GM23338 (cell line): ENCODE results near the gene ADGRB2. TPM values are rescaled to one million over a fixed set of nuclear protein-coding genes. Genes with fewer than 3 reads are reported as not detected.

Experiments
- ATAC-seq: fragments of 200-7000 bp; cut with Tn5 transposase; 3 replicates; pipeline ENCODE4 v1.9.1; 2020
- DNase-seq: peaks from one replicate; pipeline ENCODE4 v3.0.0-alpha.2; 2015; ENCODE audit warnings: low spot score
- H2AFZ ChIP-seq: fragments of 200-600 bp; sonication (generic); 2 replicates; pipeline ENCODE4 v1.8.0; 2016; ENCODE audit warnings: antibody characterized with exemption, mild to moderate bottlenecking, moderate library complexity
- H3F3A ChIP-seq: fragments of 200-600 bp; sonication (generic); replicated peaks from 2 replicates; pipeline ENCODE4 v1.8.0; 2017; ENCODE audit warnings: antibody characterized with exemption, mixed run types, low read depth
- H3K27ac ChIP-seq: fragments of 200-600 bp; sonication (generic); 2 replicates; pipeline ENCODE4 v1.6.1; 2016; ENCODE audit warnings: low read depth
- H3K27me3 ChIP-seq: fragments of 200-600 bp; sonication (generic); 2 replicates; pipeline ENCODE4 v1.8.0; 2016; ENCODE audit warnings: mild to moderate bottlenecking, mixed run types, moderate library complexity; ENCODE audit not compliant: insufficient read depth
- H3K36me3 ChIP-seq: fragments of 200-600 bp; sonication (generic); 2 replicates; pipeline ENCODE4 v1.8.0; 2016; ENCODE audit warnings: mild to moderate bottlenecking; ENCODE audit not compliant: insufficient read depth
- H3K4me1 ChIP-seq: fragments of 200-600 bp; sonication (generic); 2 replicates; pipeline ENCODE4 v1.8.0; 2016; ENCODE audit warnings: mild to moderate bottlenecking, moderate library complexity; ENCODE audit not compliant: insufficient read depth
- H3K4me2 ChIP-seq: fragments of 200-600 bp; sonication (generic); 2 replicates; pipeline ENCODE4 v1.7.1; 2017; ENCODE audit warnings: mixed run types
- H3K4me3 ChIP-seq: fragments of 200-600 bp; sonication (generic); 2 replicates; pipeline ENCODE4 v1.6.1; 2016; ENCODE audit warnings: mixed run types
- H3K79me2 ChIP-seq: fragments of 200-600 bp; sonication (generic); replicated peaks from 2 replicates; pipeline ENCODE4 v1.8.0; 2017; ENCODE audit warnings: mild to moderate bottlenecking; ENCODE audit not compliant: insufficient read depth
- H3K9me2 ChIP-seq: fragments of 200-600 bp; sonication (generic); 2 replicates; pipeline ENCODE4 v1.8.0; 2017; ENCODE audit not compliant: insufficient read depth
- H4K20me1 ChIP-seq: fragments of 200-600 bp; sonication (generic); replicated peaks from 2 replicates; pipeline ENCODE4 v1.8.0; 2017; ENCODE audit warnings: mild to moderate bottlenecking; ENCODE audit not compliant: insufficient read depth
- H3K27ac Mint-ChIP-seq: 2 replicates; pipeline ENCODE4 v1.8.0; 2020; ENCODE audit warnings: inconsistent platforms, mild to moderate bottlenecking, moderate library complexity, mixed read lengths
- H3K27me3 Mint-ChIP-seq: 3 replicates; pipeline ENCODE4 v1.8.0; 2022; ENCODE audit warnings: low read depth, mild to moderate bottlenecking, moderate library complexity, mixed read lengths, inconsistent platforms; ENCODE audit not compliant: insufficient read depth, poor library complexity
- H3K36me3 Mint-ChIP-seq: 3 replicates; pipeline ENCODE4 v1.8.0; 2021; ENCODE audit warnings: low read depth, mild to moderate bottlenecking, inconsistent platforms, moderate library complexity, mixed read lengths
- H3K4me1 Mint-ChIP-seq: 3 replicates; pipeline ENCODE4 v1.8.0; 2020; ENCODE audit warnings: mild to moderate bottlenecking, inconsistent platforms, mixed read lengths
- H3K4me3 Mint-ChIP-seq: 3 replicates; pipeline ENCODE4 v1.8.0; 2021; ENCODE audit warnings: moderate library complexity, mild to moderate bottlenecking, inconsistent platforms, mixed read lengths
- H3K9me3 Mint-ChIP-seq: 3 replicates; pipeline ENCODE4 v1.8.0; 2020; ENCODE audit warnings: moderate library complexity, mild to moderate bottlenecking, inconsistent platforms, mixed read lengths
- CREB1 ChIP-seq: fragments of 250-450 bp; sonication (Bioruptor Pico); IDR thresholded peaks from 2 replicates; pipeline ENCODE4 v1.5.0; 2020; ENCODE audit warnings: low read depth, mild to moderate bottlenecking, moderate library complexity
- CTCF ChIP-seq, 2 experiments: fragments of 200-600 bp in 1 of 2; sonication (generic) in 1 of 2; conservative IDR thresholded peaks; 2 replicates each; pipeline versions ENCODE4 v1.5.1 to v1.6.1; 2016 to 2017; ENCODE audit warnings: antibody characterized with exemption in 2 of 2, low read depth in 2 of 2, mild to moderate bottlenecking in 2 of 2, moderate library complexity in 1 of 2
- ETS1 ChIP-seq: IDR thresholded peaks from 2 replicates; pipeline ENCODE4 v1.6.1; 2016; ENCODE audit warnings: antibody characterized with exemption
- EZH2 ChIP-seq: fragments of 200-600 bp; sonication (generic); IDR thresholded peaks from one replicate; pipeline ENCODE4 v1.8.0; 2017; ENCODE audit warnings: antibody characterized with exemption, mild to moderate bottlenecking, low read depth; ENCODE audit not compliant: unreplicated experiment
- EZH2phosphoT487 ChIP-seq: fragments of 200-600 bp; sonication (generic); IDR thresholded peaks from one replicate; pipeline ENCODE4 v1.8.1; 2018; ENCODE audit warnings: antibody characterized with exemption; ENCODE audit not compliant: unreplicated experiment
- JUNB ChIP-seq: IDR thresholded peaks from one replicate; pipeline ENCODE4 v1.6.1; 2016; ENCODE audit warnings: antibody characterized with exemption; ENCODE audit not compliant: unreplicated experiment
- POLR2AphosphoS5 ChIP-seq: IDR thresholded peaks from 2 replicates; pipeline ENCODE4 v1.6.1; 2016; ENCODE audit warnings: antibody characterized with exemption, low read depth
- REST ChIP-seq: IDR thresholded peaks from one replicate; pipeline ENCODE4 v1.6.1; 2018; ENCODE audit warnings: antibody characterized with exemption; ENCODE audit not compliant: unreplicated experiment
- STAT1 ChIP-seq: IDR thresholded peaks from one replicate; pipeline ENCODE4 v1.6.1; 2016; ENCODE audit warnings: antibody characterized with exemption; ENCODE audit not compliant: unreplicated experiment
- ZNF114 ChIP-seq: fragments of 250-450 bp; sonication (Bioruptor Pico); IDR thresholded peaks from 2 replicates; pipeline ENCODE4 v1.5.0; 2020; ENCODE audit warnings: mild to moderate bottlenecking, moderate library complexity
- ZNF331 ChIP-seq: fragments of 250-450 bp; sonication (Bioruptor Pico); IDR thresholded peaks from 2 replicates; pipeline ENCODE4 v1.5.0; 2020; ENCODE audit warnings: low read depth, mild to moderate bottlenecking, moderate library complexity
- ZNF462 ChIP-seq: fragments of 250-450 bp; sonication (Bioruptor Pico); IDR thresholded peaks from 2 replicates; pipeline ENCODE4 v1.5.0; 2020; ENCODE audit warnings: mild to moderate bottlenecking, moderate library complexity
- polyA plus RNA-seq: library from polyadenylated mRNA; unstranded; fragments of >200 nt; fragmentation: Nextera tagmentation; extraction: Ambion mirVana; gene quantifications from 2 replicates; pipeline ENCODE4 v1.2.1, GENCODE V29; 2016
- total RNA-seq: library from RNA; depleted of rRNA; stranded (reverse); fragments of >200 nt; shearing (Covaris generic); gene quantifications from 2 replicates; pipeline ENCODE4 v1.2.3, GENCODE V29; 2014

ADGRB2 gene
- total and polyA plus RNA-seq, 2 experiments from 2014 or later = 8.0 to 27.8 TPM

- H3K27ac ChIP-seq = no peak overlapping the region
- H3K27me3 ChIP-seq = peaks cover 2% of the 10 kb centered on the region; the same call in 1 of the 2 replicates
- no peaks in the 10 kb centered on the region for H3K9me2 ChIP-seq
- no peak overlapping the region for H2AFZ ChIP-seq
- H3K4me1 Mint-ChIP-seq = peaks cover 52% of the 10 kb centered on the region
- no peak overlapping the region for H3K27ac Mint-ChIP-seq
- peaks cover 13% of the 10 kb centered on the region; the same call in 1 of the 2 replicates for H3K79me2 ChIP-seq
- peaks cover 5% of the 10 kb centered on the region; the same call in 1 of the 2 replicates for H4K20me1 ChIP-seq
- peaks cover 37% of the 10 kb centered on the region for H3K4me1 ChIP-seq
- DNase-seq = no peak
- H3K36me3 Mint-ChIP-seq = no peaks in the 10 kb centered on the region; the same call in 2 of the 3 replicates
- no peaks in the 10 kb centered on the region; the same call in 1 of the 3 replicates for H3K9me3 Mint-ChIP-seq
- no peaks in the 10 kb centered on the region for H3K36me3 ChIP-seq
- no peak overlapping the region for H3K4me3 Mint-ChIP-seq
- H3K4me3 ChIP-seq = no peak overlapping the region
- H3K4me2 ChIP-seq = no peak overlapping the region
- H3F3A ChIP-seq = peaks cover 16% of the 10 kb centered on the region
- peaks cover 16% of the 10 kb centered on the region for H3K27me3 Mint-ChIP-seq
- no peak for TF ChIP-seq ZNF331 (CRISPR knock-in tag)
- TF ChIP-seq ETS1 = no peak
- TF ChIP-seq ZNF462 (CRISPR knock-in tag) = no peak
- no peak for TF ChIP-seq ZNF114
- TF ChIP-seq EZH2 = no peak
- TF ChIP-seq REST = no peak
- no peak for TF ChIP-seq CTCF (conservative IDR thresholded peaks at IDR 0.05; ENCODE audit: low read depth in 2 of 2)
- no peak for TF ChIP-seq JUNB
- no peak for TF ChIP-seq CREB1 (CRISPR knock-in tag)
- no peak for TF ChIP-seq EZH2phosphoT487
- TF ChIP-seq STAT1 = no peak
- no peak for TF ChIP-seq POLR2AphosphoS5
- ATAC-seq = no peak
These were observed 7.6 kb downstream of the ADGRB2 start for GRCh38 chr1:31756578-31756977.
